CD4-positive, alpha-beta T cell (primary cell): ENCODE measurements around the gene CCDC24. TPM values are rescaled to one million over a fixed set of nuclear protein-coding genes. Genes with fewer than 3 reads are reported as not detected.

ENCODE experiments used
- ATAC-seq: fragments of 200-7000 bp; cut with Tn5 transposase; one replicate; pipeline ENCODE4 v1.10.0; 2022; ENCODE audit warnings: mild to moderate bottlenecking; ENCODE audit not compliant: poor library complexity
- CTCF ChIA-PET: fragments of 350-600 bp; sonication (Branson Sonifier 250); formaldehyde crosslinking; loops from one replicate; lab custom pipeline; 2021; ENCODE audit warnings: antibody characterized with exemption, inconsistent platforms; lab: Charles Lee
- POLR2A ChIA-PET: fragments of 350-600 bp; sonication (Branson Sonifier 250); formaldehyde crosslinking; loops from one replicate; lab custom pipeline; 2021; ENCODE audit warnings: antibody characterized with exemption, inconsistent platforms; lab: Charles Lee
- DNase-seq, 14 experiments: peaks; one replicate each; pipeline ENCODE4 v3.0.0-alpha.2; 2013 to 2020; ENCODE audit warnings: mixed read lengths in 2 of 14
- H3K27ac ChIP-seq, 2 donors: one replicate each; pipeline versions ENCODE4 v1.5.1 to v1.7.0; 2013; ENCODE audit warnings: low read length in 2 of 2, low read depth in 1 of 2, mild to moderate bottlenecking in 1 of 2
- H3K27me3 ChIP-seq, 2 experiments: 1 replicate in 1 of 2; 2 replicates in 1 of 2; pipeline versions ENCODE4 v1.6.1 to v1.7.0; 2013; ENCODE audit warnings: low read length in 2 of 2, control low read depth in 1 of 2, mild to moderate bottlenecking in 1 of 2, moderate library complexity in 1 of 2; ENCODE audit not compliant: insufficient read depth in 2 of 2, control insufficient read depth in 1 of 2
- H3K36me3 ChIP-seq: one replicate; pipeline ENCODE4 v1.6.1; 2013; ENCODE audit warnings: low read length, control low read depth; ENCODE audit not compliant: insufficient read depth
- H3K4me1 ChIP-seq: one replicate; pipeline ENCODE4 v1.6.1; 2013; ENCODE audit warnings: low read length, control low read depth; ENCODE audit not compliant: insufficient read depth
- H3K4me3 ChIP-seq: one replicate; pipeline ENCODE4 v1.5.1; 2013; ENCODE audit warnings: mild to moderate bottlenecking, low read length, moderate library complexity
- H3K9me3 ChIP-seq, 2 experiments: 1 replicate in 1 of 2; 2 replicates in 1 of 2; pipeline versions ENCODE4 v1.6.1 to v1.7.0; 2013; ENCODE audit warnings: low read length in 2 of 2, mild to moderate bottlenecking in 2 of 2, control low read depth in 1 of 2, moderate library complexity in 1 of 2; ENCODE audit not compliant: control insufficient read depth in 1 of 2, insufficient read depth in 1 of 2
- H3K27ac Mint-ChIP-seq: one replicate; pipeline ENCODE4 v1.8.0; 2020; ENCODE audit warnings: mixed read lengths
- H3K27me3 Mint-ChIP-seq: one replicate; pipeline ENCODE4 v1.8.0; 2021; ENCODE audit warnings: mixed read lengths
- H3K36me3 Mint-ChIP-seq: one replicate; pipeline ENCODE4 v1.8.0; 2021; ENCODE audit warnings: low read depth, mixed read lengths
- H3K4me1 Mint-ChIP-seq: one replicate; pipeline ENCODE4 v1.8.0; 2021; ENCODE audit warnings: low read depth, mixed read lengths
- H3K4me3 Mint-ChIP-seq: one replicate; pipeline ENCODE4 v1.8.0; 2020; ENCODE audit warnings: mild to moderate bottlenecking, mixed read lengths
- H3K9me3 Mint-ChIP-seq: one replicate; pipeline ENCODE4 v1.8.0; 2020; ENCODE audit warnings: mixed read lengths
- intact Hi-C, 2 experiments: fragments of 100-400 bp; cut with DNase I in 1 of 2; cut with micrococcal nuclease in 1 of 2; formaldehyde crosslinking; loops; one replicate each; pipeline versions ENCODE4 v1.15.1 to v1.9.0; 2023 to 2025; cut with DNase I, micrococcal nuclease
- total RNA-seq, 174 experiments: library from RNA in 2 of 174; stranded (reverse) in 2 of 174; gene quantifications; one replicate each; pipeline ENCODE4 v1.2.3 and lab custom pipeline; 2021 to 2026
- TF ChIP-seq, protein P1 (sequence below): fragments of 200-600 bp; IDR thresholded peaks from one replicate; pipeline ENCODE4 v1.8.0; 2022; ENCODE audit warnings: antibody characterized with exemption, mild to moderate bottlenecking

CCDC24 gene
- total RNA-seq, 2 experiments from 2014 or later: 0.98 to 1.4 TPM

- Histone ChIP-seq H3K27ac (no peak overlapping the region), H3K9me3 (no peaks in the 10 kb centered on the region), H3K27me3 (peaks cover 5 to 7% of the 10 kb centered on the region in 2 experiments), H3K4me1 (peaks cover 23% of the 10 kb centered on the region), H3K4me3 (no peak overlapping the region), H3K36me3 (peaks cover 7% of the 10 kb centered on the region)
- TF ChIP-seq, protein P1, sequence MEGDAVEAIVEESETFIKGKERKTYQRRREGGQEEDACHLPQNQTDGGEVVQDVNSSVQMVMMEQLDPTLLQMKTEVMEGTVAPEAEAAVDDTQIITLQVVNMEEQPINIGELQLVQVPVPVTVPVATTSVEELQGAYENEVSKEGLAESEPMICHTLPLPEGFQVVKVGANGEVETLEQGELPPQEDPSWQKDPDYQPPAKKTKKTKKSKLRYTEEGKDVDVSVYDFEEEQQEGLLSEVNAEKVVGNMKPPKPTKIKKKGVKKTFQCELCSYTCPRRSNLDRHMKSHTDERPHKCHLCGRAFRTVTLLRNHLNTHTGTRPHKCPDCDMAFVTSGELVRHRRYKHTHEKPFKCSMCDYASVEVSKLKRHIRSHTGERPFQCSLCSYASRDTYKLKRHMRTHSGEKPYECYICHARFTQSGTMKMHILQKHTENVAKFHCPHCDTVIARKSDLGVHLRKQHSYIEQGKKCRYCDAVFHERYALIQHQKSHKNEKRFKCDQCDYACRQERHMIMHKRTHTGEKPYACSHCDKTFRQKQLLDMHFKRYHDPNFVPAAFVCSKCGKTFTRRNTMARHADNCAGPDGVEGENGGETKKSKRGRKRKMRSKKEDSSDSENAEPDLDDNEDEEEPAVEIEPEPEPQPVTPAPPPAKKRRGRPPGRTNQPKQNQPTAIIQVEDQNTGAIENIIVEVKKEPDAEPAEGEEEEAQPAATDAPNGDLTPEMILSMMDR: no peak
- DNase-seq: no peak
- CTCF ChIA-PET: no interaction called here
- POLR2A ChIA-PET: no interaction called here
- Mint-ChIP-seq H3K9me3 (no peaks in the 10 kb centered on the region), H3K36me3 (peaks cover 15% of the 10 kb centered on the region), H3K4me1 (peaks cover 14% of the 10 kb centered on the region), H3K4me3 (no peak overlapping the region), H3K27ac (no peak overlapping the region), H3K27me3 (peaks cover 13% of the 10 kb centered on the region)
- no peak for ATAC-seq
- intact Hi-C loops: no loop called here
Measured at GRCh38 chr1:43982808-43983207, 8.6 kb upstream of the CCDC24 start.

- CTCF ChIA-PET: no interaction called here
Measured at GRCh38 chr1:43983253-43983899, 8.0 kb upstream of the CCDC24 start.

DNA sequence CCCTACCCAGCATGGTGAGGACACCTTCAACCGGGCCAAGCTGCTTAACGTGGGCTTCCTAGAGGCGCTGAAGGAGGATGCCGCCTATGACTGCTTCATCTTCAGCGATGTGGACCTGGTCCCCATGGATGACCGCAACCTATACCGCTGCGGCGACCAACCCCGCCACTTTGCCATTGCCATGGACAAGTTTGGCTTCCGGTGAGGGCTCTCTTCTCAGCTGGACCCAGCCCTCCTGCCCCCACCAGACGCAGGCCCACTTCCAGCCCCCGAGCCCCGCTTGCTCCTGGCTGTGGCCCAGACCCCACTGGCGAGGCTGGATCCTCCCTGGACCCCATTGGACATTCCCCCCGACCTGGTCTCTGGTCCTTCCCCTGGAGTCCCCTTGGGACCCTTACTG is 6.5 kb upstream of the CCDC24 start:
- Histone ChIP-seq H3K9me3 (no peaks in the 10 kb centered on the region), H3K27ac (no peak overlapping the region), H3K27me3 (peaks cover 3 to 4% of the 10 kb centered on the region in 2 experiments), H3K4me3 (no peak overlapping the region), H3K36me3 (no peaks in the 10 kb centered on the region), H3K4me1 (peaks cover 9% of the 10 kb centered on the region)
- DNase-seq: no peak
- CTCF ChIA-PET: no interaction called here
- Mint-ChIP-seq H3K4me1 (peaks cover 2% of the 10 kb centered on the region), H3K4me3 (no peak overlapping the region), H3K36me3 (peaks cover 3% of the 10 kb centered on the region), H3K27me3 (peaks cover 10% of the 10 kb centered on the region), H3K9me3 (no peaks in the 10 kb centered on the region), H3K27ac (no peak overlapping the region)
- POLR2A ChIA-PET: no interaction called here
- TF ChIP-seq, protein P1: no peak
- ATAC-seq: no peak
- intact Hi-C loops: no loop called here

More at GRCh38 chr1:43983253-43983899, 8.0 kb upstream of the CCDC24 start:
- Mint-ChIP-seq H3K27ac (no peak overlapping the region), H3K4me3 (no peak overlapping the region), H3K27me3 (peaks cover 13% of the 10 kb centered on the region), H3K4me1 (peaks cover 9% of the 10 kb centered on the region), H3K36me3 (peaks cover 10% of the 10 kb centered on the region), H3K9me3 (no peaks in the 10 kb centered on the region)
- POLR2A ChIA-PET: no interaction called here
- DNase-seq (no peak), ATAC-seq (no peak)
- Histone ChIP-seq H3K27ac (no peak overlapping the region), H3K27me3 (peaks cover 5 to 7% of the 10 kb centered on the region in 2 experiments), H3K4me3 (no peak overlapping the region), H3K4me1 (peaks cover 18% of the 10 kb centered on the region), H3K36me3 (peaks cover 1% of the 10 kb centered on the region), H3K9me3 (no peaks in the 10 kb centered on the region)
- TF ChIP-seq, protein P1: no peak
- intact Hi-C loops: no loop called here
